ENCODE results near the gene GPRC5C.

Gene GPRC5C

GRCh38 chr17:74389084-74389753 lies 42.7 kb upstream of the GPRC5C start:
- ChIA-PET POLR2A (no interaction called here), CTCF (interaction anchor here (0.7 to 1.9 kb wide), 3 partner anchors 21 to 68 kb away, joined by 4 to 5 read pairs (median 4); partner anchors contain the start of gene GPR142)
- no peak for DNase-seq (ENCODE audit: low read depth, low spot score)
- no peak for TF ChIP-seq CTCF (IDR thresholded peaks at IDR 0.05; ENCODE audit: insufficient read depth, low read length, missing control alignments)
- no peak overlapping the region for H3K4me3 ChIP-seq (ENCODE audit: low read depth, low read length)

- no peak for TF ChIP-seq CTCF (IDR thresholded peaks at IDR 0.05; ENCODE audit: insufficient read depth, low read length, missing control alignments)
- DNase-seq (ENCODE audit: low read depth, low spot score), result no peak
- CTCF ChIA-PET, result interaction anchor here (1.3 to 1.9 kb wide), 2 partner anchors 22 to 67 kb away, joined by 4 to 5 read pairs; partner anchors contain the start of gene GPR142
Observed at GRCh38 chr17:74389937-74390679, 41.8 kb upstream of the GPRC5C start.

GRCh38 chr17:74390680-74391653 lies 40.9 kb upstream of the GPRC5C start:
- ChIA-PET POLR2A (no interaction called here), CTCF (interaction anchor here (1.0 to 1.6 kb wide), 2 partner anchors 12 to 23 kb away, joined by 4 to 7 read pairs; partner anchors contain the start of gene GPR142)
- no peak overlapping the region for H3K4me3 ChIP-seq (ENCODE audit: low read depth, low read length)
- no peak for DNase-seq (ENCODE audit: low read depth, low spot score)
- TF ChIP-seq CTCF (IDR thresholded peaks at IDR 0.05; ENCODE audit: insufficient read depth, low read length, missing control alignments), result no peak

More at GRCh38 chr17:74389937-74390679, 41.8 kb upstream of the GPRC5C start:
- POLR2A ChIA-PET, result no interaction called here
- no peak overlapping the region for H3K4me3 ChIP-seq (ENCODE audit: low read depth, low read length)

GRCh38 chr17:74391771-74392170 lies 40.1 kb upstream of the GPRC5C start:
- ChIA-PET POLR2A (no interaction called here), CTCF (interaction anchor here (1.0 to 1.6 kb wide), 2 partner anchors 12 to 24 kb away, joined by 4 to 7 read pairs; partner anchors contain the start of gene GPR142)
- no peak for DNase-seq (ENCODE audit: low read depth, low spot score)
- no peak for TF ChIP-seq CTCF (IDR thresholded peaks at IDR 0.05; ENCODE audit: insufficient read depth, low read length, missing control alignments)
- H3K4me3 ChIP-seq (ENCODE audit: low read depth, low read length), result no peak overlapping the region

- no peak for DNase-seq (ENCODE audit: low read depth, low spot score)
- H3K4me3 ChIP-seq (ENCODE audit: low read depth, low read length), result no peak overlapping the region
- no peak for TF ChIP-seq CTCF (IDR thresholded peaks at IDR 0.05; ENCODE audit: insufficient read depth, low read length, missing control alignments)
- ChIA-PET POLR2A (no interaction called here), CTCF (interaction anchor here (1.7 kb wide), 1 partner anchor 12 kb away, joined by 3 read pairs; no protein-coding TSS in a partner anchor)
Observed at GRCh38 chr17:74392848-74393247, 39.0 kb upstream of the GPRC5C start.
